IPS-18a (cell line): Measurements from ENCODE around the gene NONO.
A peak's percentile ranks its signal among the peaks of the same experiment; 100 is the strongest.
"Not testable (repeated sequence)": the region's sequence is repeated elsewhere in the genome, so short reads cannot be mapped to it uniquely, and the experiment has no call there.

Experiments used
- H3K27ac ChIP-seq: one replicate; pipeline ENCODE4 v1.5.1; 2013; ENCODE audit warnings: low read length
- H3K27me3 ChIP-seq: one replicate; pipeline ENCODE4 v1.6.1; 2013; ENCODE audit warnings: mild to moderate bottlenecking, low read length; ENCODE audit not compliant: control insufficient read depth, insufficient read depth
- H3K36me3 ChIP-seq: one replicate; pipeline ENCODE4 v1.6.1; 2013; ENCODE audit warnings: low read depth, low read length; ENCODE audit not compliant: control insufficient read depth
- H3K4me1 ChIP-seq: one replicate; pipeline ENCODE4 v1.6.1; 2013; ENCODE audit warnings: low read depth, low read length; ENCODE audit not compliant: control insufficient read depth
- H3K4me3 ChIP-seq: one replicate; pipeline ENCODE4 v1.5.1; 2013; ENCODE audit warnings: low read length
- H3K9ac ChIP-seq: one replicate; pipeline ENCODE4 v1.6.1; 2013; ENCODE audit warnings: mild to moderate bottlenecking, low read length, moderate library complexity
- H3K9me3 ChIP-seq: one replicate; pipeline ENCODE4 v1.6.1; 2013; ENCODE audit warnings: low read depth, low read length; ENCODE audit not compliant: control insufficient read depth

NONO gene

DNA sequence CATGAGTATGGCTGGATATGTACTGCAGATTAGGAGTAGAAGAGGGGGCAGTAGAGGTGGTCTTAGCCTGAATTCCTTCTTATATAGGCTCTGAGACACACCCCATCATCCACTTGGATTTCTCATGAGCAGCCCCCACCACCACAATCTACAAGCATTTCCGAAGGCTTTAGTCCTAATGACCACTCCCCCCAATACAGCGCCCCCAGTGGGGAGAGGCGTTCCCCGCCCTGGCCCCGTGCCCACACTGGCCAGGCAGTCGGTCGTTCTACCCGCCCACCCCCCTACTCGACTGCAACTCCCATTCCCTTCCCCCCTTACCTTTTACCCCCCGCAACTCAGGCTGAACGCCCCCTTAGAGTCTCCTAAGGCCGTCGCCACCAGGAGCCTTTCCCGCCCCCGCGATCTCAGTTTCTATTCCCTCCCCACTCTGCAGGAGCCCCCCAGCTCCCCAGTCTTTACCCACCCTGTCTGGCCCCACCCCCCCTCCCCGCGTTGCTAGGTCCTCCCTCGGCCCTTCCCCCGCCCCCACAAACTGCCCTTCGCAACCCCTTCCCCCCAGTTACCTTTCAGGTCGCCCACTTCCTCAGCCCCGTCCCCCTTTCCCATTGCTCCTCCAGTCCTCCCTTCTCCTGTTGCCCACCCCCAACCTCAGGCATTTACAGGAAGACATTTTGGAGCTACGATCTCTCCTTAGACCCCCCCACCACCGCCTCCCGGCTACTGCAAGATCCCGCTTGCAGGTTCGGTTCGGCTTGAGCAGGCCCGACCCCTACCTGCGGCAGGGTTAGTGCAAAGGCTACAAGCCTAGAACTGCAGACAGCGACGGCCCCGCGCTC is 30.0 kb upstream of the NONO start:
- Histone ChIP-seq H3K27me3 (no peaks in the 10 kb centered on the region), H3K4me1 (peaks cover 14% of the 10 kb centered on the region), H3K27ac (no peak overlapping the region), H3K9me3 (peaks cover 20% of the 10 kb centered on the region), H3K9ac (peak overlapping the region; percentile 74), H3K36me3 (peaks cover 21% of the 10 kb centered on the region), H3K4me3 (peak overlapping the region; percentile 71)

DNA sequence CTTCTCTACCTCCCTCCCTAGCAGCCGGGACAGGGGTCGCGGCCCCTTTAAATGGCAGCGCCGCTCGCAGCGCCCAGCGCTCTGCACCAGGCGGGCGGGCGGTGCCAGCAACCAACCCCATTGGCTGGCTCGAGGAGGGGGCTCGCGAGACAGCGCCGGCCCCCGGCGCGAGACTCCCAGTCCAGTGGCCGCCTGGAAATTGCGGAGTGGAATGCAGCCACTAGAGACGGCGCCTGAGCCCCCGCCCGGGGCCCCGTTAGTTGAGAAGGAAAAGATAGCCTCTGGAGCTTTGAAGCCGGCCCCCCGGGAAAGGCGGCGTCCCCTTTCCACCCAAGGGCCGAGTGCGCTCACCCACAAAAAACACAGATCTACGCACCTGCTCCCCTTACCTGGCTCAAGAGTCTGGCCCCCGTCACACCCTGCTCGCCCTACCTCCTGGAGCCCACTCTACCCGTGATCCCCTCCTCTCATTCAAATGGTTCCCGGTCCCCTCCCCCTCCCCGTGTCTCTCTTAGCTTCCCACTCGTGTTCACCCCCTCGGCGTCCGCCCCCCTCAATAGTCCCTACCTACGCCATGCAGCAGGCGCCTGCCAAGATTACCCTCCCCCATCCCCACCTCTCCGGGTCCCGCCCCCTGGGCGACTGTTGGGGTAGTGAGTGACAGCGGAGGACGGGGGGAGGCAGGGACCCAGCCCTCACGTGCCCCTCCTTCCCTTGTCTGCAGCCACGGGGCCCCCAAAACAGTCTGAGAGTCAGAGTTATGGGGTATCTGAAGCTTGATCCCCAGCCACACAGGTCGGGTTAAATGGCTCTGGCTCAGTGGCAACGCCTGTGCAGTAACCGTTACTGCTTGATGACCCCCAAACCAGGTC is 29.1 kb upstream of the NONO start, which contains the start of gene ZMYM3:
TSS of gene ZMYM3 (minus strand) at position 49 of the 872 bp plus-strand sequence. CDS start 885 bp downstream, outside the sequence.
- H3K36me3 ChIP-seq, result peaks cover 14% of the 10 kb centered on the region
- H3K27ac ChIP-seq, result no peak within 1 kb of the TSS
- peak within 1 kb of the TSS; percentile 74 for H3K9ac ChIP-seq
- H3K27me3 ChIP-seq, result no peaks in the 10 kb centered on the region
- H3K9me3 ChIP-seq, result peaks cover 20% of the 10 kb centered on the region
- peaks cover 14% of the 10 kb centered on the region for H3K4me1 ChIP-seq
- peak within 1 kb of the TSS; percentile 71 for H3K4me3 ChIP-seq

DNA sequence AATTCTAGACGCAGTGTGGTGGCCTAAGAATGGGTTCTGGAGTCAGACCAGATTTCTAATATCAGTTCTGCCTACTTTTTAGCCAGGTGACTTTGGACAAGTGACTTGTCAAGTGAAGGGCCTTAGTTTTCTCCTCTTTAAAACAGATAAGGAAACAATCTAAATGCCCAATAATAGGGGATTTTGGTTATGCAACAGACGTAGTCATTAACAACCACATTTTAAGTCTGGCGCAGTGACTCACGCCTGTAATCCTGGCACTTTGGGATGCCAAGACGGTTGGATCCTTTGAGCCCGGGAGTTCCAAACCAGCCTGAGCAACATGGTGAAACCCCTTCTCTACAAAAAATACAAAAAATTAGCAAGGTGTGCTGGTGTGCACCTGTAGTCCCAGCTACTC is 27.4 kb upstream of the NONO start:
- Histone ChIP-seq H3K27ac (no peak overlapping the region), H3K4me1 (peaks cover 14% of the 10 kb centered on the region), H3K4me3 (peak overlapping the region; percentile 71), H3K36me3 (no peaks in the 10 kb centered on the region), H3K9me3 (peaks cover 15% of the 10 kb centered on the region), H3K27me3 (no peaks in the 10 kb centered on the region), H3K9ac (no peak overlapping the region)

DNA sequence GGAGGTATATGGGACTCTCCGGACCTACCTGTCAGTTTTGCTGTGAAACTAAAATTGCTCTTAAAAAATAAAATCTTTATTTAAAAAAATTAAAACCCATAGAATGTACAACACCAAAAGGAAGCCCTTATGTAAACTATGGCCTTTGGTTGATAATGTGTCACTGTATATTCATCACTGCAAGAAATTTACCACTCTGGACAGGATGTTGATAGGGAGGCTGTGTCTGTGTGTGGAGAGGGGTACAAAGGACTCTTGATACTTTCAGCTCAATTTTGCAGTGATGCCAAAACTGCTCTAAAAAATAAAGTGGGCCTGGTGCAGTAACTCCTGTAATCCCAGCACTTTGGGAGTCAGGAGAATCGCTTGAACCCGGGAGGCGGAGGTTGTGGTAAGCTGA is 26.6 kb upstream of the NONO start:
- Histone ChIP-seq H3K27me3 (no peaks in the 10 kb centered on the region), H3K4me3 (no peak overlapping the region), H3K27ac (no peak overlapping the region), H3K36me3 (no peaks in the 10 kb centered on the region), H3K4me1 (peaks cover 11% of the 10 kb centered on the region), H3K9me3 (peaks cover 15% of the 10 kb centered on the region), H3K9ac (no peak overlapping the region)

DNA sequence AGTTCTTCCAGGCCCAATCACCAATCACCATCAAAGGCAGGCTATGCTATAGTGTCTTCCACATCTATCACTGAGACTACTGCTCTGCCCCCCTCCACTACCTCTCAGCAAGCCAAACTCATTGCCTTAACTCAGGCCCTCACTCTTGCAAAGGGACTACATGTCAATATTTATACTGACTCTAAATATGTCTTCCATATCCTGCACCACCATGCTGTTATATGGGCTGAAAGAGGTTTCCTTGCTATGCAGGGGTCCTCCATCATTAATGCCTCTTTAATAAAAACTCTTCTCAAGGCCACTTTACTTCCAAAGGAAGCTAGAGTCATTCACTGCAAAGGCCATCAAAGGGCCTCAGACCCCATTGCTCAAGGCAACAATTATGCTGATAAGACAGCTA is 14.8 kb upstream of the NONO start:
- not testable (repeated sequence) for H3K9me3 ChIP-seq, H3K9ac ChIP-seq, H3K27me3 ChIP-seq, H3K27ac ChIP-seq, H3K4me3 ChIP-seq, H3K36me3 ChIP-seq, H3K4me1 ChIP-seq

DNA sequence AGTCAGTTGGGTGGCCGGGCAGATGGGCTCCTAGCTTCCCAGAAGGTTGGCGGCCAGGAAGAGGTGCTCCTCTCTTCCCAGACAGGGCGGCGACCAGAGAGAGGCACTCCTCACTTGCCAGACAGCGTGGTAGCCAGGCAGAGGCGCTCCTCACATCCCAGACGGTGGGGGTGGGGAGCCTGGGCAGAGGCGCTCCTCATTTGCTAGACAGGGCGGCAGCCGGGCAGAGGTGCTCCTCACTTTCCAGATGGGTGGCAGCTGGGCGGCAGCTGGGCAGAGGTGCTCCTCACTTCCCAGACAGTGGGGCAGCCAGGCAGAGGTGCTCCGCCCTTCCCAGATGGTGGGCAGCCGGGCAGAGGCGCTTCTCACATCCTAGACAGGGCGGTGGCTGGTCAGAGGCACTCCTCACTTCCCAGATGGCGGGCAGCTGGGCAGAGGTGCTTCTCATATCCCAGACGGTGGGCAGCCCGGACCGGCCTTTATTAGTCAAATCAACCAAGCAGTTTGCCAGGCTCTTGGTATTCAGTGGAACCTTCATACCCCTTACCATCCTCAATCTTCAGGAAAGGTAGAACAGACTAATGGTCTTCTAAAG is 13.5 kb upstream of the NONO start:
- Histone ChIP-seq H3K9me3 (no peaks in the 10 kb centered on the region), H3K27me3 (no peaks in the 10 kb centered on the region), H3K36me3 (no peaks in the 10 kb centered on the region), H3K9ac (no peak overlapping the region), H3K4me1 (no peaks in the 10 kb centered on the region), H3K27ac (no peak overlapping the region), H3K4me3 (no peak overlapping the region)

DNA sequence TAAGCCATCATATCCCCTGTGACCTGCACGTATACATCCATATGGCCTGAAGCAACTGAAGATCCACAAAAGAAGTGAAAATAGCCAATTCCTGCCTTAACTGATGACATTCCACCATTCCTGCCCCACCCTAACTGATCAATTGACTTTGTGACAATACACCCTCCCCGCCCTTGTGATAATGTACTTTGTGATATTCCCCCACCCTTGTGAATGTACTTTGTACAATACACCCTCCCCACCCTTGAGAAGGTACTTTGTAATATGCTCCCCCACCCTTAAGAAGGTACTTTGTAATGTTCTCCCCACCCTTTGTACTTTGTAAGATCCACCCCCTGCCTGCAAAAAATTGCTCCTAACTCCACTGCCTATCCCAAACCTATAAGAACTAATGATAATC is 11.1 kb upstream of the NONO start:
- H3K36me3 ChIP-seq, H3K4me1 ChIP-seq, H3K27me3 ChIP-seq, H3K9me3 ChIP-seq, H3K27ac ChIP-seq, H3K9ac ChIP-seq, H3K4me3 ChIP-seq: not testable (repeated sequence)

DNA sequence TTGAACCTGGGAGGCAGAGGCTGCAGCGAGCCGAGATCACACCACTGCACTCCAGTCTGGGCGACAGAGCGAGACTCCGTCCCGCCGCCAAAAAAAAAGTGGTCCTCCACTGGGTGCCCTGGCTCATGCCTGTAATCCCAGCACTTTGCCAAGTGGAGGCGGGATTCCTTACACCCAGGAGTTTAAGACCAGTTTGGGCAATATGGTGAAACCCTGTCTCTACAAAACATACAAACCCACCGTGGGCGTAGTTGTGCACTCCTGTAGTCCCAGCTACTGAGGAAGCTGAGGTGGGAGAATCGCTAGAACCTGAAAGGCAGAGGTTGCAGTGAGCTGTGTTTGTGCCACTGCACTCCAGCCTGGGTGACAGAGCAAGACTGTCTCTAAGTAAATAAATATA is 2.1 kb upstream of the NONO start:
- peaks cover 11% of the 10 kb centered on the region for H3K9me3 ChIP-seq

DNA sequence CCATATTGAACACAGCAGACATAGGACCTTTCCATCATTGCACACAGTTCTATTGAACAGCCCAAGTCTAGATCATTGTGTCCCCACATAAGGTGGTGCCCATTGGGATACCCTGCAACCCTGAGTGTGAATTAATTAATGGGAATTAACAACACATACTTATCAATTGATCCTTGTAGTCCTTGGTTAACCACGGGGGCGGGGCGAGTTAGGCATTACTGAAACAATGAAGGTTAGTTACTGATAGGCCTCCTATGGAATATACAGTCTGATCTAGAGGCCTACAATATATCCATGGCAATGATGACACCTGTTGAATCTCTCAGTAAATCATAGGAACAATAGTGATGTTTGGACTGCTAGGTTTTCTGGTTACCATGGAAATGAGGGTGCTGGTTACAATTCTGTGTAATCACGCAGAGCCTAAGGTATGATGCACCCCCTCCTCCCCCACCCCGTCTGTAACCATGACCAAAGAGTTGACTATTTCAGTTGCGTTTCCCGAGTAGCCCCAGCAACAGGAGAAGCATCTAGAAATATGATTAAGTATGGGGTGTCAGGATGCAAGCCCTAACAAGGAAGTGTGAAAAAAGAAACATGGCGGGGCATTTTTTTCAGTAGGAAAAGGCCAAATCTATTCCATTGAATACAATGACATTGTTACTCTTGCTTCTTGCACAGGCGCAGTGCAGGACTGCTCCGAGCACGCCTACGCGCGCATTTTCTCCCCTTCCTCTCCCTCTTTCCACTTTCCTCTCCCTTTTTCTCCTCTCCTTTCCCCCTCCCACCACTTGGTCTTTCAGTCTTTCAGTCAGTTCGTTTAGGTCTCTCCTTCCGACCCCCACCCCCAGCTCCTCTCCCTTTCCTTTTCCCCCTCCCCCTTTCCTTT is 677 bp upstream of the NONO start:
- H3K9ac ChIP-seq, result peak overlapping the region; percentile 40

More for the DNA sequence above, 2.1 kb upstream of the NONO start:
- H3K4me3 ChIP-seq, H3K4me1 ChIP-seq, H3K27me3 ChIP-seq, H3K9ac ChIP-seq, H3K27ac ChIP-seq: not testable (repeated sequence)
- peaks cover 16% of the 10 kb centered on the region for H3K36me3 ChIP-seq

DNA sequence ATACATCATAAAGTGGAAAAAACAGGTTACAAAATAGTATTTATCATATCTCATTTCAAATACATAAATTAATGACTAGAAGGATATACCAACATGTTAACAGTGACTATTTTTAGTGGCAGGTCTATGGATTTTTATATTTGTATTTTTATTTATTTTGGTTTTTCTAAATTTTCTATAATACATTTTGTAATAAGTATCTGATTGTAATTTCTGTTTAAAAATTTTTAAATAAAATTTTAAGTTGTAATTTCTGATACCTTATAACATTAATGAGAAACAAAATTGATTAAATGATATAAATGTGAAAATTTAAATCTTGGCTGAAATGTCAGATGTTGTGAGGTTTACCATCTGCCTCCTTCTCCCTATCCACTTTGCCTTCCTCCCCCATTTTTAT is 2.5 kb downstream of the NONO start:
- peak overlapping the region; percentile 97 for H3K9ac ChIP-seq
- H3K27ac ChIP-seq, result no peak overlapping the region
- H3K4me3 ChIP-seq, result peak overlapping the region; percentile 93
- H3K9me3 ChIP-seq, result peaks cover 11% of the 10 kb centered on the region
- H3K27me3 ChIP-seq, result no peaks in the 10 kb centered on the region
- H3K36me3 ChIP-seq, result peaks cover 34% of the 10 kb centered on the region
- peaks cover 5% of the 10 kb centered on the region for H3K4me1 ChIP-seq

More for the DNA sequence above, 677 bp upstream of the NONO start:
- H3K9me3 ChIP-seq, result peaks cover 11% of the 10 kb centered on the region
- H3K27me3 ChIP-seq, result no peaks in the 10 kb centered on the region
- peaks cover 22% of the 10 kb centered on the region for H3K36me3 ChIP-seq
- peak overlapping the region; percentile 1 for H3K27ac ChIP-seq
- H3K4me3 ChIP-seq, result peak overlapping the region; percentile 46
- peaks cover 5% of the 10 kb centered on the region for H3K4me1 ChIP-seq
